ENCODE data around the gene GBP6. TPM values are rescaled to one million over a fixed set of nuclear protein-coding genes. Genes with fewer than 3 reads are reported as not detected.

Gene GBP6, protein sequence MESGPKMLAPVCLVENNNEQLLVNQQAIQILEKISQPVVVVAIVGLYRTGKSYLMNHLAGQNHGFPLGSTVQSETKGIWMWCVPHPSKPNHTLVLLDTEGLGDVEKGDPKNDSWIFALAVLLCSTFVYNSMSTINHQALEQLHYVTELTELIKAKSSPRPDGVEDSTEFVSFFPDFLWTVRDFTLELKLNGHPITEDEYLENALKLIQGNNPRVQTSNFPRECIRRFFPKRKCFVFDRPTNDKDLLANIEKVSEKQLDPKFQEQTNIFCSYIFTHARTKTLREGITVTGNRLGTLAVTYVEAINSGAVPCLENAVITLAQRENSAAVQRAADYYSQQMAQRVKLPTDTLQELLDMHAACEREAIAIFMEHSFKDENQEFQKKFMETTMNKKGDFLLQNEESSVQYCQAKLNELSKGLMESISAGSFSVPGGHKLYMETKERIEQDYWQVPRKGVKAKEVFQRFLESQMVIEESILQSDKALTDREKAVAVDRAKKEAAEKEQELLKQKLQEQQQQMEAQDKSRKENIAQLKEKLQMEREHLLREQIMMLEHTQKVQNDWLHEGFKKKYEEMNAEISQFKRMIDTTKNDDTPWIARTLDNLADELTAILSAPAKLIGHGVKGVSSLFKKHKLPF
- total RNA-seq, result 0.69 TPM

DNA sequence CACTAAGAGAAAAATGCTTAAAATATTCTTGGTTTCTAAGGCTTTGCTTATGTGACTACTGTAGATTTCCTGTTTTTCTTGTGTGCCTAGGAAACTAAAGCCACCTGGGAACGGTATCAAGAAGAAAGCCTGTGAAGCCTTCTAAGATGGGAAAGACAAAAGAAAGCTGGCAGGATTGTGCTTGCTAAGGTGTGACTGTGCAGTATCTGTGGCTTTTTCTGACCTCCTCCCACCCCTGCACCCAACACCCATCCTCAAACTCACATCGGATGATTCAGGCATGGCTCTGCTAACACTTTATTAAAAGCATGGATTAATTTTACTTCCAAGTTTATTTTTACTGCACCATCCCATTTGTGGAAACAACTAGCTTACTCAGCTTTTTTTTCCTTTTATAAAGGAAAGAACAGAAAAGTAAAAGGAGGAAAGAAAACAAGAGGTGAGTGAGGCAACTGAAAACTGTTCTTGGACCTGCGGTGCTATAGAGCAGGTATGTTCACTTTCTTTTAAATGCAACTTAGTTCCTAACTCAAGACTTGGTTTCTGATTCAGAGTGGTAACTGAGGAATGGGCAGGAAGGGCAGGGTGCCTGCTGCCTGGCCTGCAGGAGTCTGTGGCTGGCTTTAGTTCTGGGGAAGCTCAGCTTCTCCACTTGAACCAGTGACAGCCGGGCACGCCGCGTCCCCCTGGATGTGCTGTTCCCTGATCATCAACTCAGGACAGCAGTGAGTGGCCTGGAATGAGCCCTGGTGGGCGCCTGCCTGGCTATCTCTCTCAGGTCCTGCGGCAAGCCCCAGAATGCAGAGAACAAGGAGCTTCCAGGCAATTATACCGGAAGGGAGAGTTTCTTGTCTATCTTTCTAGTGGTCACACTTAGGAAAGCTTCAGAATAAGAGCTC, at the start of gene GBP6:
Gene GBP6 (plus strand): TSS at position 422 of the 899 bp plus-strand sequence. CDS start 4,493 bp downstream, outside the sequence.

Other genes with a start within 250 kb of the GBP6 start
- 0.46 TPM for gene GBP2, start 237.9 kb upstream of the GBP6 start, total RNA-seq
- not detected for gene GBP7, start 188.1 kb upstream of the GBP6 start, total RNA-seq
- 1.8 TPM for gene GBP4, start 165.1 kb upstream of the GBP6 start, total RNA-seq
- gene GBP5, start 91.2 kb upstream of the GBP6 start, total RNA-seq, result 0.23 TPM
- gene LRRC8B, start 160.8 kb downstream of the GBP6 start, total RNA-seq, result 23.3 TPM

All from diencephalon (tissue), 1 donor.